Stimulated activated CD4-positive, alpha-beta T cell treated with anti-CD3 and anti-CD28 coated beads, TNF-alpha, amount 100 ng/mL, for 24 hours (primary cell): ENCODE measurements around the gene RNF19B.
"Not testable (repeated sequence)": the region's sequence is repeated elsewhere in the genome, so short reads cannot be mapped to it uniquely, and the experiment has no call there.

Experiments
- DNase-seq, 3 experiments: peaks; one replicate each; pipeline ENCODE4 v3.0.0-alpha.2; 2020; ENCODE audit warnings: low read depth in 3 of 3

The RNF19B gene, protein sequence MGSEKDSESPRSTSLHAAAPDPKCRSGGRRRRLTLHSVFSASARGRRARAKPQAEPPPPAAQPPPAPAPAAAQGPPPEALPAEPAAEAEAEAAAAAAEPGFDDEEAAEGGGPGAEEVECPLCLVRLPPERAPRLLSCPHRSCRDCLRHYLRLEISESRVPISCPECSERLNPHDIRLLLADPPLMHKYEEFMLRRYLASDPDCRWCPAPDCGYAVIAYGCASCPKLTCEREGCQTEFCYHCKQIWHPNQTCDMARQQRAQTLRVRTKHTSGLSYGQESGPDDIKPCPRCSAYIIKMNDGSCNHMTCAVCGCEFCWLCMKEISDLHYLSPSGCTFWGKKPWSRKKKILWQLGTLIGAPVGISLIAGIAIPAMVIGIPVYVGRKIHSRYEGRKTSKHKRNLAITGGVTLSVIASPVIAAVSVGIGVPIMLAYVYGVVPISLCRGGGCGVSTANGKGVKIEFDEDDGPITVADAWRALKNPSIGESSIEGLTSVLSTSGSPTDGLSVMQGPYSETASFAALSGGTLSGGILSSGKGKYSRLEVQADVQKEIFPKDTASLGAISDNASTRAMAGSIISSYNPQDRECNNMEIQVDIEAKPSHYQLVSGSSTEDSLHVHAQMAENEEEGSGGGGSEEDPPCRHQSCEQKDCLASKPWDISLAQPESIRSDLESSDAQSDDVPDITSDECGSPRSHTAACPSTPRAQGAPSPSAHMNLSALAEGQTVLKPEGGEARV

GRCh38 chr1:32964461-32965250, at the start of gene RNF19B:
TSS of gene RNF19B (minus strand) at chr1:32964809. CDS start at chr1:32964685, 124 bp downstream.
- DNase-seq, result peak; percentile 86 to 96 (median 94)

DNA sequence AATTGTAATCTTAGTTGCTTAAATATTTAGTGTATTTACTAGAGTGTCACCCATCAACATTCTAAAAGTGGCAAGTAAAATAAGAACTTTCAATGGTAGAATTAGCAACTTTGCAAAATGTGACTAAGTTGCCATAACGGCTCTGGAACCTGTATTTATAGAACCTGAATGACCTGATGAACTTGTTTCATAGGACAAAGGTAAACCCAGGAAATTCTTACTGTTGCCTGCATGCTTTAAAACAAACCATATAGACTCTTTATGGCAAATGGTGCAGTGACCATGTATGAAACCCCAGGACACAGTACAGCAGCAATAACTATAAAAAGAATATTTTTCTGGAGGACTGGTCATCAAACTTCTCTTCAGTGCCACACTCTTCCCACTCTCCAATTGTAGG, 49.2 kb upstream of the RNF19B start:
- DNase-seq, result no peak

DNA sequence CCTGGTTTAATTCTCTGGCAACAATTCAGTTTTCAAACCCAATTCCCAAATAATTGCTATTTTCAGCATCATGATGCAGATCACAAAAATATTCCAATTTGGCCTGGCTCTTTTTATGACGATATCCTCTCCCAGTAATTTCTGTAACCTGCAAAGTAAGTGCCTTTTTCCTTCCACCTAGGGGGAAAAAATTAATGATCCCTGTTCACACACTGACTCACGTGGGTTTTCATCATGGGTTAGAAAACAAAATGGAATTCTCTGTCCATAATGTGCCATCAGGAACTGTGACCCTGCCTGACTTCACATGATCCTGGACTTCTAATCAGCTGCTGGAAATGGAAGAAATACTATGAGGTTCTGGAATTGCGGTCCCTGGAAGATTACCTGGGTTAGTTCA, 47.6 kb upstream of the RNF19B start:
- DNase-seq, result no peak

- DNase-seq, result no peak
Measured at GRCh38 chr1:33010932-33011731, 46.5 kb upstream of the RNF19B start.

- DNase-seq, result no peak
Measured at GRCh38 chr1:33009561-33009960, 45.0 kb upstream of the RNF19B start.

DNA sequence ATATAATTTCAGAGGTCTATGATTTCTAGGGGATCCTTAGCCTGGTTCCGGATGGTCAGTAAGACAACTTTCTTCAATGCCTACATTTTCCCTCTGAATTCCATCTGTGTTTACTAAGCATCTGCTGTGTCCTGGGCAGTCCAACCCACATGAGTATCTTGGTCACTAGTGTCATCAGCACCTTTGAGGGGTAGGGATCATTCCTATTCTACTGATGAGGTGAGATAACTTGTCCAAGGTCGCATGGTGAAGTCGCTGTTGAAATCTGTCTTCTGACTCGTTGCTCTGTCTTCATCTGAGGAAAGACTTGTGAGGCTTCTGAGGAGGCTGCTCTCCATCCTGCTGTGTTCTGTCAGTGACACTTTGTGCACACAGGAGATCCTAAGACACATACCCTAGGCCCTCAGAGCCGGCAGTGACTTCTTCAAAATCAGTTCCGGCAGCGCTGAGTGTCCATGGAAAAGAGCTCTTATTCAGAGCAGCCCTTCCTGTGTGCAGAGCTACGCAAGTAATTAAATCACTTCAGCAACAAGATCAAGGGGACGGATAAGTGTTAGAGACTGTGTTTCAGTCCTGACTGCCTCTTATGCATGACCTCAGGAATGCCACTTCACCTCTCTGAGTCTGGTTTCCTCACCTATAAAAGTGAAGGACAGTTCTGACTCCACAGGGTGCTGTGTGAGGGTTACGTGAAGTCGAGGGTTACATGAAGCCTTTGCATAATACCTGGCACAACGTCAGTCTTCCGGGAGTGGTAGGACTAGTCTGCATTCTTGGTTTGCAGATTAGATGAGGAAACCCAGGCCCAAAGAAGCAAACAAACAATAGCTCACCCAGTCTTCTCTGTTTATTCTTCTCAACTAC, 43.7 kb upstream of the RNF19B start:
- DNase-seq, result no peak

DNA sequence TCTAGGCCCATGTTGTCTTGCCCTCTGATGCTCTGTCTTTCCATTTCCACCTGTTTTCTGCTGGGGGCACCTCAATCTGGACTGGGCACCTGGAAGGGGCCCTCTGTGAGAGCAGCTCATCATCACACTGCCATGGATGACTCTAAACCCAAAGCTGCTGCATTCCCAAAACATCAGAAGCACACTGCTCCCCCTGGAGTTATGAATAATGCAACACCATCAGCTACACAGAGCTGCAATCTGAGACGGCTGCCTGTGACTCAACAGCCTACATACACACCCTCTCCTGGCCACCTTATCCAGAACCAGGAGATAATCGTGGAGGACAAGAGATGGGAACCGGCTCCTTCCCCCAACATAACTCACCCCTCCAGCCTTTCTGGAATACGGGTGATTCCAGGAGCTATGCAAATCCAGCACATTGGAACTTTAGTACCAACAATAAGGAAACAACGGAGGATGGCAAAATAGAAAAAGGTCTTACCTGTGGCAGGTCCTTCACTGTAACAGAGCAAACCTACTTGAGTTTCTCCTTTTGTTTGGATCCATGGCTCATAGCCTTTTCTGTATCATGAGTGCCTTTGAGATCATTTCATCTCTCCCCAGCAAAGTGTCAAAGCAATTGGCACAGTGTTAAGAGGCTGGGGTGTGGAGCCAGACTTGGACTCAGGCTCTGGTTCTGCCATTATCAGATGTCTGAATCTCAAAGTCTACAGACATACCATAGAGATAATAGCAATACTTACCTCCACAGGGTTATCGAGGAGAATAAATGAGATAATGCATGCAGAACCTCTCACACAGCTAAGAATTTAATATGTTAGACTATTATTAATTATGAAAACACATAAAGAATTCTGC, 42.8 kb upstream of the RNF19B start:
- DNase-seq, result no peak

DNA sequence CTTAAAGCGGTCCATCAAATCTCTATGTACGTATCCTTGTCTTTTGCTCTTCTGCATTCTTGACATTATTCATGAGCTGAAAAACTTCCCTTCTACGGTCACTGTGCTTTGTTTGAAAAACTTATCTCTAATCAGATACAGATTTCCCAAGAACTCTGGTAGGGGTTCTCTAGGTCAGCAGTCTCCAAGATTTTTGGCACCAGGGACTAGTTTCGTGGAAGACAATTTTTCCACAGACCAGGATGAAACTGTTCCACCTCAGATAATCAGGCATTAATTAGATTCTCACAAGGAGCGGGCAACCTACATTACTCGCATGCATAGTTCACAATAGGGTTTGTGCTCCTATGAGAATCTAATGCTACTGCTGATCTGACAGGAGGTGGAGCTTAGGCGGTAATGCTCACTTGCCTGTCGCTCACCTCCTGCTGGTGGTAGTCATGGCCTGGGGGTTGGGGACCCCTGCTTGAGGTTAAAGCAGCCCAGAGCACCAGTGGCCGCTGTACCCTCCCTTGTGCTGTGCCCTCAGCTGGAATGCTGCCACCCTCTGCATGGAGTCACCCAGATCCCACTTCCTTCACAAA, 41.3 kb upstream of the RNF19B start:
- no peak for DNase-seq

GRCh38 chr1:33005117-33005837, 40.7 kb upstream of the RNF19B start:
- DNase-seq, result no peak

DNA sequence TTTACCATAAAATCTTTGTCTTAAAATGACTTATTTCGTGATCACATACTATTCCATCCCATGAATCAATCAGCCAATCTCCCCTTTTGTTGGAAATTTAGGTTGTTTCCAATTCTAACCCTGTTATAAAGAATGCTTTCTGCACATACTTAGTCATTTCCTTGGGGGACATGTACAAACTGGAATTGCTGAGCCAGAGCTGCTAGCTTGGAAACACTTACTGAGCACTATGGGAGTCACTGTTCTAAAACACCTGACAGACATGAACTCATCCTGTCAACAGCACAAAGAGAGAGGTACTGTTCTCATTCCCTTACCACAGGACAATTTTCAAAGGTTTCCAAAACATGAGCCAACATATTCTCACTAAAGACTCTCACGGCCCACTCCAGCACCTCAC, 40.0 kb upstream of the RNF19B start:
- DNase-seq, result no peak

GRCh38 chr1:33003657-33004056, 39.0 kb upstream of the RNF19B start:
- DNase-seq, result no peak

GRCh38 chr1:33002006-33002405, 37.4 kb upstream of the RNF19B start:
- no peak for DNase-seq

- DNase-seq, result no peak
Measured at GRCh38 chr1:33001282-33001681, 36.7 kb upstream of the RNF19B start.

- DNase-seq, result no peak
Measured at GRCh38 chr1:33000427-33001026, 35.9 kb upstream of the RNF19B start.

DNA sequence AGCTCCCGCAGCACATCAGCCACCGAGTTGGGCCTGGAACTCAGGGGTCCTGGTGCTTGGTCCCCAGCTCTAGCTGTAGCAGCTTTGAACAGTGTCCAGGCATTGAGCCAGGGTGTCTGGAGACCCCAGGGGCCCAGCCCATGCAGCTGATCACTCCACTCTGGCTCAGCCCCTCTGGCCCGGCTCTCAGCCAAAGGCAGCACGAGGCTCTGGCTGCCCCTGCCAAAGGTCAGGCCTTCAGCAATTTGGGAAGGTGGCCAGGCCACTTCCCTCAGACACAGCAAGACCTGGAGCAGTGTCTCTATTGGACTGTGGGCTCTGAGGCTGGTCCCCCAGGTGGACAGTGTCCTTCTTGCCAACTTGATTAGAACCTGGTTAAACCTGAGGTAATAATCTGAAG, 34.4 kb upstream of the RNF19B start:
- no peak for DNase-seq

GRCh38 chr1:32998064-32998463, 33.5 kb upstream of the RNF19B start:
- no peak for DNase-seq

- DNase-seq, result no peak
Measured at GRCh38 chr1:32997381-32997891, 32.8 kb upstream of the RNF19B start.

GRCh38 chr1:32993324-32993636, 28.7 kb upstream of the RNF19B start:
- DNase-seq, result not testable (repeated sequence)
